Superior temporal gyrus (tissue), 1 donor: Measurements from ENCODE around the gene XG.
A peak's percentile ranks its signal among the peaks of the same experiment; 100 is the strongest.
"Not testable (repeated sequence)": the region's sequence is repeated elsewhere in the genome, so short reads cannot be mapped to it uniquely, and the experiment has no call there.

Experiments used
- DNase-seq: peaks from one replicate; pipeline ENCODE4 v3.0.0-alpha.2; 2016; ENCODE audit errors: extremely low spot score

The XG gene, protein sequence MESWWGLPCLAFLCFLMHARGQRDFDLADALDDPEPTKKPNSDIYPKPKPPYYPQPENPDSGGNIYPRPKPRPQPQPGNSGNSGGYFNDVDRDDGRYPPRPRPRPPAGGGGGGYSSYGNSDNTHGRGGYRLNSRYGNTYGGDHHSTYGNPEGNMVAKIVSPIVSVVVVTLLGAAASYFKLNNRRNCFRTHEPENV

GRCh38 chrX:2751874-2752300 is at the start of gene XG:
Gene XG, plus strand, starts transcription at chrX:2752040. Its CDS starts 235 bp downstream, at chrX:2752275.
- DNase-seq, result not testable (repeated sequence)

DNA sequence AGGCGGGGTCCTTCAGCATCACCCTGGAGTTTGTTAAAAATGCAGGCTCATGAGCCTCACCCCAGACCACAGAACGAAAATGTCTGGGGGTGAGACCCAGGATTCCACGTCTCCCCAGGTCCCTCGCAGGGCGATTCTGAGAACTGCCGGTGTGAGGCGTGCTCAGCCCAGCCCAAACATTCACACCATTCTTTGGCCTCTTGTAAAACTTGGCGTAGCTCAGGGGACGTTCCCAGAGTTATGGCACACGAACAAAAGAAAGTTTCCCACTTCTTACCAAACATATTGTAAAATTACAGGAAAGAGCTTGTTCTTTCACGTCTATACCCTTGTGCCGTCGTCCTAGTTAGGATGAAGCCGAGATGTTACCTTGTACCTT is 47.9 kb upstream of the XG start:
- DNase-seq, result no peak

DNA sequence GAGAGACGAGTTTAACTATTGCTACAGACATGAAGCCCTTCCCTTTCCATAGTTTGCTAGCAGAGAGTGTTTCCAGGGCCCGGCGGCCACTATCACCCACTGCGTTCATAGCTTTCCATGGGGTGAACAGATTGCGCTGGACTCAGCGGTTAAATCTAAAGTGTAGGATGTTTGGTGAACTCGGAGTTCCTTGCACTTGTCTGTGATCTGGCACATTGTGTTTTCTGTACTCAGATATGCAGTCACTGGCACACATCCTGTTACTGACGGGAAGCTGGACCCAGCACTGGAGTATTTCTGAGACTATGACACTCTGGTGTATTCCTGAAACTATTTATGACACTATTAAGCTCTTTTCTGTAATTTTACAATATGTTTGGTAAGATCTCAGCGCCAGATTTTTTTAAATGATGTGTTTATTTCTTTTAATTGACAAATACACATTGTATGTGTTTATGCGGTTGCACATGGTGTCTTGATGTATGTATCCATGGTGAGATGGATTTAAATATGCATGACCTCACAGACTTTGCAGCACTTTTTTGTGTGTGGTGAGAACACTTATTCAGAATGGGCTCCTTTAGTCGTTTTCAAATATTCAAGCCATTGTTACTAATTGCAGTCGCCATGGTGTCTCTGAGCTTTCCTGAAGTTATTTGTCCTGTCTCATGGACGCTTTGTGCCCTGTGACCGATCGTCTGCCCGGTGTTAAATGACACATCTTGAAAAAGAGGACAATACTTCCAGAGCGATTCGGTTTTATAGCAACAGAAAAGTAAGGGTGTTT is 46.6 kb upstream of the XG start:
- no peak for DNase-seq

GRCh38 chrX:2707334-2707760 is 44.5 kb upstream of the XG start:
- peak; percentile 20 for DNase-seq

GRCh38 chrX:2708021-2708420 is 43.8 kb upstream of the XG start:
- no peak for DNase-seq

- DNase-seq, result no peak
Measured at GRCh38 chrX:2708592-2709188, 43.1 kb upstream of the XG start.

GRCh38 chrX:2709556-2709955 is 42.3 kb upstream of the XG start:
- no peak for DNase-seq

GRCh38 chrX:2710041-2710840 is 41.6 kb upstream of the XG start:
- no peak for DNase-seq

DNA sequence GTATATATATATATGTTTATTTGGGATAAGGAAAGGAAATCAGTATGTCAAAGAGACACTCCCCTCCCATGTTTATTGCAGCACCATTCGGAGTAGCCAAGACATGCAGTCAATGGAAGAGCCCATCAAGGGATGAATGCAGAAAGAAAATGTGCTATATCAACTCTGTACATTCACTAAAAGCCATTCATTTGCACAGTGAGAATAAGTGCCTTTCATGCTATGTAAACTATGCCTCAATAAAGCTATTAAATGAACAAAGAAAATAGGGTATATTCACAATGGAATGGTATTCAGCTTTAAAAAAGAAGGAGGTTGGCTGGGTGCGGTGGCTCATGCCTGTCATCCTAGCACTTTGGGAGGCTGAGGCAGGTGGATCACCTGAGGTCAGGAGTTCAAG is 40.4 kb upstream of the XG start:
- DNase-seq, result no peak

DNA sequence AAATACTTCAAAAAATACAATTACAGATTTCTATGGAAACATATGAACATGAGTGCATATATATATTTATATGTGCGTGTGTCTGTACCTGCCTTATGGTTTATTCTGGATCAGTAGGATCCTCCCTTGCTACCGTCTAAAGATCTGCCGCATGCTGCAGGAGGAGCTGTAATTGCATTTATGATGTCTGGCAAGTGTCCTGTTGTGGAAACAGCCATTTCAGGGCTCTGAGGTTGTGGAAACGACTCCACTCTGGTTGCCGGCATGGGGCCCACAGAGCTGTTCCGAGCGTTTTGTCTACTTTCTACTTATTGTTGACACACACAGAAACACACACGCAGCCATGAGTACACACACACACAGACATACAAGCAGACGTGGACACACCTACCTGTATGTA is 39.4 kb upstream of the XG start:
- no peak for DNase-seq

DNA sequence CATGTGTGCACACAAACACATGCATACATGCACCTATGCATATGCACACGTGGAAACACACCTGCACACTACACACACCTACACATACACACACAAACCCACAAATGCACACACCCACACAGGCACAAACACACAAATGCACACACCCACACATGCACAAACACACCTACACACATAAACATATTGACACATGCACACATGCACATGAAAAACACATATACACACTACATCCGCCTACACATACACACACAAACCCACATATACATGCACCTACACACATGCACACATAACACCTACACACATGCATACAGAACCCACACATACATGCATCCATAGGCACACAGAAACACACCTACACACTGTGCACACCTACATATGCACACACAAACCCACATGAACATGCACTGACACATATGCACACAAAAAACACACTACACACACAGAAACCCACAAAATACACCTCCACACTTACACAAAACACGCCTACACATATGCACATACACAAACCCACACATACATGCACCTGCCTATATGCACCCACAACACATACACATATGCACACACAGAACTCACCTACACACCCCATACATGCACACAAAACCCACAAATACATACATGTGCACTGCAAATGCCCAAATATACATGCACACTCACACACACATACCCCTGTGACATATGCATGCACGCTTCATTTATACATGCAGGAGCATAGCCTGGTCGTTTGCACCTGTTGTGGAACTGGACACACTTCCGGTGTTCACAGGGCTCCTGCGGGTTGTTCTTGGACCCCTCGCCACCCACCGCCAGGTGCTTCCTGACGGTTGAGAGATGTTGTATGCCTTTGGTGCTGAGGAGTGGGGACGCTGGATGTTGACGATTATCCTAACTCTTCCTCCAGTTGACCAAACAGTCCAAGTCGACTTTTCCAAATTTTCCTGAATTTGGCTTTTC is 38.7 kb upstream of the XG start:
- no peak for DNase-seq

DNA sequence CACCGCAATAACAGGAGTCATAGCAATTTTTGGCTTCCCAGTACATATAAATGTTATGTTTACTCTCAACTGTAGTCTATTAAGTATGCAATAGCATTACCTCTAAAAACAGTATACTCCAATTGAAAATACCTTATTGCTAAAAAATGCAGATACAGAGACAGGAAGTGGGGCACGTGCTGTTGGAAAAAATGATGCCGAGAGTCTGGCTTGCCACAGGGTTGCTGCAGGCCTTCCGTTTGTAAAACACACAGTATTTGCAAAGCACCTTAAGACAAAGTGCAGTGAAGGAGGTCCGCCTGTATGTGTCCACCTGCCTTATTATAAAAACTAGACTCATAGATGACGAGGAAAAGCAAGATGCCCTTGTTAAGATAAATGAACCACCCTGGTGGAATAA is 37.3 kb upstream of the XG start:
- no peak for DNase-seq

DNA sequence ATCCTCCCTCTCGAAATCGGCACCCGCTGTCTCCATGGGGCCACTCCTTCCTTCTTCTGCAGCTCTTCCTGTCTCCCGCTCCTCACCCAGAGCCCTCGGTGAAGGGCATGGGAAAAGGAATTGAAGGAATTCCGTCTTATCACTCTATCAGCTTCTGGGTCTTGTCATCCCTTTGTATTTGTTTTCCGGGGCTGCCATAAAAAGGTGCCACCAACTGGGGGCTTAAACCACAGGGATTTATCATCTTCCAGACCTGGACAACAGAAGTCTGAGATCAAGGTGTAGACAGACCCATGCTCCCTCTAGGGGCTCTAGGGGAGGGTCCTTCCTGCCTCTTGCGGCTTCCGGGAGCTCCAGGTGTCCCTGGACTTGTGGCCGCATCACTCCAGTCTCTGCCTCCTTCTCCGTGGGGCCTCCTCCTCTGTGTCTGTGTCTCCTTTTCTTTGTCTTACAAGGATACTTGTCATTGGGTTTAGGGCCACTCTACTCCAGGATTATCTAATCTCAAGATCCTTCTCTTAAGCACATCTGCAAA is 36.7 kb upstream of the XG start:
- no peak for DNase-seq

- DNase-seq, result no peak
Measured at GRCh38 chrX:2717312-2717711, 34.5 kb upstream of the XG start.

DNA sequence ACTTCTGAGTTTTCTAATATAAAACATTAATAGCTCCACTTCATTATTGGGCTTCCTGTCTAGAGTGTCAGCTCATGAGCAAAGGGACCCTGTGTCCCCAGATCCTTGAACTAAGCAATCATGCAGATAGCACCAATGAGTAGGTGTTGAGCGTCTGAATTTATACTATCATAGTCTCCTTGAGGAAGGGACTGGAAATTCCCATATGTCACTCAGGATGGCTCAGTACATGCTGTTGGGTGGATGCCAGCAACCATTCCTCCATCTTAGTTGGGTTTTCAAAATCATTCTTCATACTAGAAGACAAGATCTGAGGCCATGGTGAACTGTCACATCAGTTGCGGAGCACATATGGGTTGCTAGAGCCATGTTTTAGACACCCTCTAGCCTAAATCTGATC is 33.0 kb upstream of the XG start:
- no peak for DNase-seq

- no peak for DNase-seq
Measured at GRCh38 chrX:2719774-2720447, 31.9 kb upstream of the XG start.

DNA sequence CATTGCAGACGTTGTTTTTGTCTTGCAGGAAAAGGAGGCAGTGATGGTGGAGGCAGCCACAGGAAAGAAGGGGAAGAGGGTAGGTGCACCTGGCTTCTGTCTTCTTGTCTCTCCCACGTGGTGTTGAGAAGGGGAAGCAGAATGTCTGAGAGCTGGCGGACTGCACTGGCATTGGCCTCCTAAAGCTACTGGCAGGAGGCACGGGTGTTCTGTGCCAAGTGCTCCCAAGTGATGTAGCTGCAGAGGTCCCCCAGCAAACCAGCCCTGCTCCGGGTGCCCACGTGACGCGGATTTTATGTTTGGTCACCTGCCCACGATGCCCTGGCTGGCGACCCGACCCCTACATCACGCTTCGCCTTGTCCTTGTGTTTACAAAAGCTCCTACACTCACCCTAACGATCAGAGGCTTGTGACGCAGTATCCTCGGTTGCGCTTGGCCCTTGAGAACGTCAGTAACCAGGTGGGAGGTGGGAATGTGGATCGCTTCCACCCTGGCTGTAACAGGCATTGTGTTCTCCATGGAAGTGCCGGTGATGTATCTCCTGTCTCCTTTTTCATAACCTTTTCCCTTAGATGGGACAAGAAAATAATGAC is 28.5 kb upstream of the XG start:
- DNase-seq, result no peak

GRCh38 chrX:2727264-2727663 is 24.6 kb upstream of the XG start:
- not testable (repeated sequence) for DNase-seq

DNA sequence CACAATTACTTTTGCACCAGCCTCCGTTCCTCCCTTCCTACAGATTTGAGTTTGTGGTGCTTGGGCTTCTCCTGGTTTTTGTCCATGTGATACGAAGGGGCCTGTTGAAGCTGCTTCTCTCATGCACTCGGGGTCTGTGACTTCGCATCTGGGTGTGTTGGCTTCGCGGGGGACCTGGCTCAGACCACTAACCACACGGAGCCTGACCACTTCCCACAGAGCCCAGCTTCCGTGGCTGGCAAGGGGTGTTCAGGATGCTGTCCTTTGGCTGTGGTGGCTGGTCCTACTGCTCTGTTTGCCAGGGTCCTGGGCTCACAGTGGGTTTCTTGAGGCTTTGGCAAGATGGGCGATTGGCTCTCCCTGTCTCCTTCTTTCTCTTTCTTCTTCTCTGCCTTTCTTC is 19.8 kb upstream of the XG start:
- DNase-seq, result no peak

- no peak for DNase-seq
Measured at GRCh38 chrX:2732649-2733048, 19.2 kb upstream of the XG start.
